ENCODE data around the gene TMX1. TPM values are rescaled to one million over a fixed set of nuclear protein-coding genes. Genes with fewer than 3 reads are reported as not detected.

TMX1 gene
- total and polyA plus RNA-seq, 9 donors: 11.2 to 28.7 (median 18.8) TPM

DNA sequence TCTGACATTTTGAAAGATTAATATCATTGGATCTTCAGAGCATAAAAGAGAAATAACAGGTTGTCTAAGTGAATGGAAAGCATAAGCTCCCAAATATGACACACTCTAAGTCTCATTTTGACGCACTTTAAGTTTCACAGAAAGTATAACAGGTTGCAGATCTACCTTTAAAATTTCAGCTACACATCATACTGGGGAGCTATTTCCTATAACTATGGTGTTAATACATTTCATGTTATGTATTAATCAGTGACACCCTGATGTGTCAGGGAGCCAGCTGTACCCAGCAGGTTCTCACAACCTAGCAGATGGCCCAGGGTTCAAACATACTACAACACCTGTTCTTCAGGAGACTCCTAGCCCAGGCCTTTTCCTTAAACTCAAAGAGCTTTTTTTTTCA is 31.1 kb upstream of the TMX1 start:
- no peak for DNase-seq
- Histone ChIP-seq H3K9me3 (no peaks in the 10 kb centered on the region), H3K4me1 (ENCODE audit: insufficient read depth) (no peaks in the 10 kb centered on the region), H3K36me3 (no peaks in the 10 kb centered on the region), H3K27ac (no peak overlapping the region), H3K27me3 (no peaks in the 10 kb centered on the region), H3K4me3 (no peak overlapping the region)
- 91 to 100% (median 97%) methylated on average over 1 of the region's 1 CpG for WGBS, 3 donors
- intact Hi-C loops (cut with DNase I): loop anchor here in 1 of 4 donors (5.0 kb wide), 1 partner anchor 112 kb away; the partner anchor contains the start of gene TRIM9
- no peak for TF ChIP-seq EP300 (IDR thresholded peaks at IDR 0.05)
- TF ChIP-seq POLR2A (IDR thresholded peaks at IDR 0.05): no peak
- TF ChIP-seq CTCF (IDR thresholded peaks at IDR 0.05): no peak

GRCh38 chr14:51209457-51209856 is 30.6 kb upstream of the TMX1 start:
- no peaks in the 10 kb centered on the region for H3K9me3 ChIP-seq
- WGBS, 3 donors: 58 to 79% (median 72%) methylated on average over 1 of the region's 1 CpG
- intact Hi-C loops (cut with DNase I): loop anchor here in 1 of 4 donors (5.0 kb wide), 1 partner anchor 112 kb away; the partner anchor contains the start of gene TRIM9
- TF ChIP-seq CTCF (IDR thresholded peaks at IDR 0.05) (no peak), EP300 (IDR thresholded peaks at IDR 0.05) (no peak), POLR2A (IDR thresholded peaks at IDR 0.05) (no peak)
- no peaks in the 10 kb centered on the region for H3K36me3 ChIP-seq
- H3K27me3 ChIP-seq: no peaks in the 10 kb centered on the region
- no peak for DNase-seq
- no peak overlapping the region for H3K4me3 ChIP-seq
- H3K27ac ChIP-seq: no peak overlapping the region
- no peaks in the 10 kb centered on the region for H3K4me1 ChIP-seq (ENCODE audit: insufficient read depth)

GRCh38 chr14:51210594-51210993 is 29.5 kb upstream of the TMX1 start:
- Histone ChIP-seq H3K4me3 (no peak overlapping the region), H3K27me3 (no peaks in the 10 kb centered on the region), H3K36me3 (no peaks in the 10 kb centered on the region), H3K27ac (no peak overlapping the region), H3K4me1 (ENCODE audit: insufficient read depth) (no peaks in the 10 kb centered on the region), H3K9me3 (no peaks in the 10 kb centered on the region)
- TF ChIP-seq POLR2A (IDR thresholded peaks at IDR 0.05) (no peak), CTCF (IDR thresholded peaks at IDR 0.05) (no peak), EP300 (IDR thresholded peaks at IDR 0.05) (no peak)
- 29 to 54% (median 53%) methylated on average over 1 of the region's 1 CpG for WGBS, 3 donors
- intact Hi-C loops (cut with DNase I): loop anchor here in 1 of 4 donors (10.0 kb wide), 1 partner anchor 256 kb away; no protein-coding TSS in a partner anchor
- no peak for DNase-seq

GRCh38 chr14:51211149-51211548 is 28.9 kb upstream of the TMX1 start:
- Histone ChIP-seq H3K9me3 (no peaks in the 10 kb centered on the region), H3K4me1 (ENCODE audit: insufficient read depth) (no peaks in the 10 kb centered on the region), H3K36me3 (no peaks in the 10 kb centered on the region), H3K27me3 (no peaks in the 10 kb centered on the region), H3K4me3 (no peak overlapping the region), H3K27ac (no peak overlapping the region)
- no peak for TF ChIP-seq EP300 (IDR thresholded peaks at IDR 0.05)
- no peak for TF ChIP-seq POLR2A (IDR thresholded peaks at IDR 0.05)
- no peak for TF ChIP-seq CTCF (IDR thresholded peaks at IDR 0.05)
- intact Hi-C loops (cut with DNase I): loop anchor here in 1 of 4 donors (10.0 kb wide), 1 partner anchor 256 kb away; no protein-coding TSS in a partner anchor
- no peak for DNase-seq
